ENCODE results near the gene CRYZ. TPM values are rescaled to one million over a fixed set of nuclear protein-coding genes. Genes with fewer than 3 reads are reported as not detected.

CRYZ gene
- total RNA-seq, 1 donor, result 35.1 TPM

DNA sequence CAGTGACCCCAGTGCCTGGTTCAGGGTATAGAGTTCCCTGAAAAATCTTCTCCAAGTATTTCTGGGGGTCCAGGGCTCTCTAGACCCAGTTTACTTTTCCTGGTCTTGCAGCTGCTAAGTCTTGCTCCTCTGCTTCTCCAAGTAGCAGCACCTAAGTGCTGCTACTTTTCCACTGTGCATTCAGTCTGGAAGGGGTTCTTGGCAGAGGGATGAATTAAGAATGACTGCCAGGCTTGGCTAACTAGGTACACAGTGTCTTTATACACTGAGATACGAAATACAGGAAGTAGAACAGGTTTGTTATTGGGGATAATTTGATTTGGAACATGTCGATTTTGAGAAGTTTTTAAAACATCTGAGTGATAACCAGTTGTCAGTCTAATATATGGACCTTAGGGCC is 35.0 kb downstream of the CRYZ start:
- no peaks in the 10 kb centered on the region for H3K9me3 ChIP-seq (ENCODE audit: low read depth, low read length)
- no peak for DNase-seq (ENCODE audit: insufficient read length, low spot score, missing footprints)
- no peak overlapping the region for H2AFZ ChIP-seq (ENCODE audit: low read length)
- no peak overlapping the region for H3K4me3 ChIP-seq (ENCODE audit: insufficient read depth, low read length)
- TF ChIP-seq, protein P1, sequence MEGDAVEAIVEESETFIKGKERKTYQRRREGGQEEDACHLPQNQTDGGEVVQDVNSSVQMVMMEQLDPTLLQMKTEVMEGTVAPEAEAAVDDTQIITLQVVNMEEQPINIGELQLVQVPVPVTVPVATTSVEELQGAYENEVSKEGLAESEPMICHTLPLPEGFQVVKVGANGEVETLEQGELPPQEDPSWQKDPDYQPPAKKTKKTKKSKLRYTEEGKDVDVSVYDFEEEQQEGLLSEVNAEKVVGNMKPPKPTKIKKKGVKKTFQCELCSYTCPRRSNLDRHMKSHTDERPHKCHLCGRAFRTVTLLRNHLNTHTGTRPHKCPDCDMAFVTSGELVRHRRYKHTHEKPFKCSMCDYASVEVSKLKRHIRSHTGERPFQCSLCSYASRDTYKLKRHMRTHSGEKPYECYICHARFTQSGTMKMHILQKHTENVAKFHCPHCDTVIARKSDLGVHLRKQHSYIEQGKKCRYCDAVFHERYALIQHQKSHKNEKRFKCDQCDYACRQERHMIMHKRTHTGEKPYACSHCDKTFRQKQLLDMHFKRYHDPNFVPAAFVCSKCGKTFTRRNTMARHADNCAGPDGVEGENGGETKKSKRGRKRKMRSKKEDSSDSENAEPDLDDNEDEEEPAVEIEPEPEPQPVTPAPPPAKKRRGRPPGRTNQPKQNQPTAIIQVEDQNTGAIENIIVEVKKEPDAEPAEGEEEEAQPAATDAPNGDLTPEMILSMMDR (IDR thresholded peaks at IDR 0.05; ENCODE audit: extremely low read depth, low read depth, low read length), result no peak
- H3K4me2 ChIP-seq (ENCODE audit: insufficient read depth, low read length), result no peak overlapping the region
- no peaks in the 10 kb centered on the region for H3K27me3 ChIP-seq (ENCODE audit: insufficient read depth, low read length)
- peaks cover 8% of the 10 kb centered on the region for H3K4me1 ChIP-seq (ENCODE audit: insufficient read depth, low read length)
- H3K27ac ChIP-seq (ENCODE audit: low read depth, low read length), result no peak overlapping the region
- H3K36me3 ChIP-seq (ENCODE audit: insufficient read depth, low read length), result no peaks in the 10 kb centered on the region
- no peaks in the 10 kb centered on the region for H3K79me2 ChIP-seq (ENCODE audit: insufficient read depth, low read length)
- no peaks in the 10 kb centered on the region for H4K20me1 ChIP-seq (ENCODE audit: insufficient read depth, low read length)

DNA sequence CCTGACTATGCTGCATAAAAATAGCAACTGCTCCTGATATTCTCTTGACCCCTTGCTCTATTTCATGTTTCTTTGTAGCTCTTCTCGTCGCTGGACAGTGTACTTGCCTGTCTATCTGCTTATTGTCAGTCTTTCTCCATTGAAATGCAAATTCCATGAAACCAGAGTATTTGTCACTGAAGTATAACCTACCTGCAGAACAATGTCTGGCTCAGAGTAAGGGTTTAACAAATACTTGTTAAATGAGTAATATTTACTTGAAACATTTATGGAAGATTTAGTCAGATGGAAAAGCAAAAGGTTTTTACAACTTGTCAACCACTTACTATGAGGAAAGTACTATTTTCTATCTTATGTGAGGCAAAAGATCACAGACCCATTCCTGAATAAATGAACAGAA is 39.4 kb downstream of the CRYZ start:
- TF ChIP-seq, protein P1 (IDR thresholded peaks at IDR 0.05; ENCODE audit: extremely low read depth, low read depth, low read length), result no peak
- H3K79me2 ChIP-seq (ENCODE audit: insufficient read depth, low read length), result no peaks in the 10 kb centered on the region
- peaks cover 8% of the 10 kb centered on the region for H3K4me1 ChIP-seq (ENCODE audit: insufficient read depth, low read length)
- H3K9me3 ChIP-seq (ENCODE audit: low read depth, low read length), result no peaks in the 10 kb centered on the region
- no peak overlapping the region for H3K4me3 ChIP-seq (ENCODE audit: insufficient read depth, low read length)
- no peaks in the 10 kb centered on the region for H3K27me3 ChIP-seq (ENCODE audit: insufficient read depth, low read length)
- no peak overlapping the region for H3K4me2 ChIP-seq (ENCODE audit: insufficient read depth, low read length)
- no peak for DNase-seq (ENCODE audit: insufficient read length, low spot score, missing footprints)
- H3K27ac ChIP-seq (ENCODE audit: low read depth, low read length), result no peak overlapping the region
- H3K36me3 ChIP-seq (ENCODE audit: insufficient read depth, low read length), result no peaks in the 10 kb centered on the region
- no peak overlapping the region for H2AFZ ChIP-seq (ENCODE audit: low read length)
- H4K20me1 ChIP-seq (ENCODE audit: insufficient read depth, low read length), result no peaks in the 10 kb centered on the region

DNA sequence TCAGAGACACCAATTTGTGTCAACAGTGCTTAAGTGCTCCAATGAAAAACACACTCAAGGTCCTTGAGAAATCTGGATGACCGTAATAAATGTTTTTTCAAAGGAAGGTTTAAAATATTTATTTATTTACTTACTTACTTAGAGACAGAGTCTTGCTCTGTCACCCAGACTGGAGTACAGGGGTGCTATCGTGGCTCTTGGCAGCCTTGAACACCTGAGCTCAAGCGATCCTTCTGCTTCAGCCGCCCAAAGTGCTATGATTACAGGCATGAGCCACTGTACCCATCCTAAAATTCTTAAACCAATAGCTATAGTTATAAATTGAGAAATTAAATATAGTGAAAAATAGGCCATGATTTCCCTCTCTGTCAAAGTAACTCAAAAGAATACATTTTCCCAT is 41.9 kb downstream of the CRYZ start:
- no peak overlapping the region for H3K27ac ChIP-seq (ENCODE audit: low read depth, low read length)
- H2AFZ ChIP-seq (ENCODE audit: low read length), result no peak overlapping the region
- no peaks in the 10 kb centered on the region for H4K20me1 ChIP-seq (ENCODE audit: insufficient read depth, low read length)
- no peak for DNase-seq (ENCODE audit: insufficient read length, low spot score, missing footprints)
- peaks cover 8% of the 10 kb centered on the region for H3K4me1 ChIP-seq (ENCODE audit: insufficient read depth, low read length)
- no peaks in the 10 kb centered on the region for H3K9me3 ChIP-seq (ENCODE audit: low read depth, low read length)
- H3K4me3 ChIP-seq (ENCODE audit: insufficient read depth, low read length), result no peak overlapping the region
- no peak overlapping the region for H3K4me2 ChIP-seq (ENCODE audit: insufficient read depth, low read length)
- H3K27me3 ChIP-seq (ENCODE audit: insufficient read depth, low read length), result no peaks in the 10 kb centered on the region
- TF ChIP-seq, protein P1 (IDR thresholded peaks at IDR 0.05; ENCODE audit: extremely low read depth, low read depth, low read length), result no peak
- H3K36me3 ChIP-seq (ENCODE audit: insufficient read depth, low read length), result no peaks in the 10 kb centered on the region
- no peaks in the 10 kb centered on the region for H3K79me2 ChIP-seq (ENCODE audit: insufficient read depth, low read length)

DNA sequence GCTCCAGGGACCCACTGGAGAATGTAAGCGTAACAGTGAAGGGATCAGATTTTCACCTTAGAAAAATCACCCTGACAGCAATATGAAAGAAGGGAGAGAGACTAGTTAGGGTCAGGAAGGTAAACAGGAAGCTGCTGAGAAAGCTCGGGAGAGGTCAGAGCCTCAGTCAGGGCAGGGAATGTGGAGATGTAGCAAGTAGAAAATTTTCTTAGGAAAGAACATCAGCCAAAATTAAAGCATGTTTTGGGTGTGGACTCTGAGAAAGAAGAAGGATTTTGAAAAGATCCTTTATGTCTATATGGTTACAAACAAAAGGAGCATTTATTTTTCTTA is 42.5 kb downstream of the CRYZ start:
- no peaks in the 10 kb centered on the region for H3K27me3 ChIP-seq (ENCODE audit: insufficient read depth, low read length)
- no peaks in the 10 kb centered on the region for H4K20me1 ChIP-seq (ENCODE audit: insufficient read depth, low read length)
- H3K36me3 ChIP-seq (ENCODE audit: insufficient read depth, low read length), result no peaks in the 10 kb centered on the region
- no peaks in the 10 kb centered on the region for H3K79me2 ChIP-seq (ENCODE audit: insufficient read depth, low read length)
- no peak overlapping the region for H3K27ac ChIP-seq (ENCODE audit: low read depth, low read length)
- TF ChIP-seq, protein P1 (IDR thresholded peaks at IDR 0.05; ENCODE audit: extremely low read depth, low read depth, low read length), result no peak
- H2AFZ ChIP-seq (ENCODE audit: low read length), result peak overlapping the region; percentile 67
- peaks cover 8% of the 10 kb centered on the region for H3K4me1 ChIP-seq (ENCODE audit: insufficient read depth, low read length)
- H3K4me2 ChIP-seq (ENCODE audit: insufficient read depth, low read length), result no peak overlapping the region
- no peak overlapping the region for H3K4me3 ChIP-seq (ENCODE audit: insufficient read depth, low read length)
- DNase-seq (ENCODE audit: insufficient read length, low spot score, missing footprints), result no peak
- no peaks in the 10 kb centered on the region for H3K9me3 ChIP-seq (ENCODE audit: low read depth, low read length)
